DOHH2 (cell line): ENCODE data around the gene ZSWIM6.

ENCODE experiments used
- CTCF ChIP-seq: fragments of 200-600 bp; sonication (generic); IDR thresholded peaks from one replicate; pipeline ENCODE4 v1.5.1; 2014; ENCODE audit warnings: antibody characterized with exemption, mild to moderate bottlenecking, low read depth, low read length; ENCODE audit not compliant: poor library complexity, severe bottlenecking
- EZH2phosphoT487 ChIP-seq: fragments of 200-600 bp; sonication (generic); IDR thresholded peaks from 2 replicates; pipeline ENCODE4 v1.6.1; 2017; ENCODE audit warnings: borderline replicate concordance, mild to moderate bottlenecking, antibody characterized with exemption, low read length, moderate library complexity, mixed read lengths

GRCh38 chr5:61435368-61435767 lies 103.3 kb downstream of the ZSWIM6 start:
- TF ChIP-seq CTCF (no peak), EZH2phosphoT487 (no peak)
